GM19099 (cell line): ENCODE results near the gene MTCL3.

Experiments
- POLR2A ChIP-seq: IDR thresholded peaks from 3 replicates; pipeline ENCODE4 v1.6.1; 2011; ENCODE audit warnings: low read depth; ENCODE audit not compliant: insufficient read length; ENCODE audit errors: extremely low read depth

Gene MTCL3

GRCh38 chr6:127489248-127489647 is 29.9 kb downstream of the MTCL3 start:
- TF ChIP-seq POLR2A = no peak

- no peak for TF ChIP-seq POLR2A
Measured at GRCh38 chr6:127486934-127487333, 32.2 kb downstream of the MTCL3 start.

- no peak for TF ChIP-seq POLR2A
Measured at GRCh38 chr6:127484212-127484863, 34.8 kb downstream of the MTCL3 start.

- no peak for TF ChIP-seq POLR2A
Measured at GRCh38 chr6:127483399-127484055, 35.6 kb downstream of the MTCL3 start.

GRCh38 chr6:127482325-127482724 is 36.8 kb downstream of the MTCL3 start:
- TF ChIP-seq POLR2A = no peak

- no peak for TF ChIP-seq POLR2A
Measured at GRCh38 chr6:127481628-127482027, 37.5 kb downstream of the MTCL3 start.

- TF ChIP-seq POLR2A = no peak
Measured at GRCh38 chr6:127481111-127481510, 38.0 kb downstream of the MTCL3 start.

GRCh38 chr6:127477658-127478057 is 41.5 kb downstream of the MTCL3 start:
- TF ChIP-seq POLR2A = no peak

GRCh38 chr6:127475823-127476176 is 43.3 kb downstream of the MTCL3 start:
- TF ChIP-seq POLR2A = no peak

- no peak for TF ChIP-seq POLR2A
Measured at GRCh38 chr6:127475135-127475822, 43.9 kb downstream of the MTCL3 start.

- no peak for TF ChIP-seq POLR2A
Measured at GRCh38 chr6:127471379-127472255, 47.5 kb downstream of the MTCL3 start.

- no peak for TF ChIP-seq POLR2A
Measured at GRCh38 chr6:127468936-127469335, 50.2 kb downstream of the MTCL3 start.

GRCh38 chr6:127466416-127466815 is 52.7 kb downstream of the MTCL3 start:
- no peak for TF ChIP-seq POLR2A

GRCh38 chr6:127464881-127465459 is 54.2 kb downstream of the MTCL3 start:
- TF ChIP-seq POLR2A = no peak

- TF ChIP-seq POLR2A = no peak
Measured at GRCh38 chr6:127464161-127464880, 54.8 kb downstream of the MTCL3 start.

- TF ChIP-seq POLR2A = no peak
Measured at GRCh38 chr6:127463056-127463455, 56.1 kb downstream of the MTCL3 start.
